DND-41 (cell line): ENCODE results near the gene TUBGCP3.

Source experiments
- EZH2 ChIP-seq: IDR thresholded peaks from 3 replicates; pipeline ENCODE4 v1.6.1; 2012; ENCODE audit warnings: borderline replicate concordance, low read depth, mild to moderate bottlenecking, moderate library complexity, low read length, inconsistent platforms; ENCODE audit not compliant: severe bottlenecking
- TF ChIP-seq, protein P1 (sequence below): IDR thresholded peaks from 2 replicates; pipeline ENCODE4 v1.5.1; 2012; ENCODE audit warnings: borderline replicate concordance, low read length, moderate library complexity, mild to moderate bottlenecking; ENCODE audit not compliant: poor library complexity, severe bottlenecking; ENCODE audit errors: extremely low read depth

GRCh38 chr13:112467236-112467635, 120.7 kb downstream of the TUBGCP3 start:
- TF ChIP-seq, protein P1, sequence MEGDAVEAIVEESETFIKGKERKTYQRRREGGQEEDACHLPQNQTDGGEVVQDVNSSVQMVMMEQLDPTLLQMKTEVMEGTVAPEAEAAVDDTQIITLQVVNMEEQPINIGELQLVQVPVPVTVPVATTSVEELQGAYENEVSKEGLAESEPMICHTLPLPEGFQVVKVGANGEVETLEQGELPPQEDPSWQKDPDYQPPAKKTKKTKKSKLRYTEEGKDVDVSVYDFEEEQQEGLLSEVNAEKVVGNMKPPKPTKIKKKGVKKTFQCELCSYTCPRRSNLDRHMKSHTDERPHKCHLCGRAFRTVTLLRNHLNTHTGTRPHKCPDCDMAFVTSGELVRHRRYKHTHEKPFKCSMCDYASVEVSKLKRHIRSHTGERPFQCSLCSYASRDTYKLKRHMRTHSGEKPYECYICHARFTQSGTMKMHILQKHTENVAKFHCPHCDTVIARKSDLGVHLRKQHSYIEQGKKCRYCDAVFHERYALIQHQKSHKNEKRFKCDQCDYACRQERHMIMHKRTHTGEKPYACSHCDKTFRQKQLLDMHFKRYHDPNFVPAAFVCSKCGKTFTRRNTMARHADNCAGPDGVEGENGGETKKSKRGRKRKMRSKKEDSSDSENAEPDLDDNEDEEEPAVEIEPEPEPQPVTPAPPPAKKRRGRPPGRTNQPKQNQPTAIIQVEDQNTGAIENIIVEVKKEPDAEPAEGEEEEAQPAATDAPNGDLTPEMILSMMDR, result no peak
- TF ChIP-seq EZH2, result no peak
